ENCODE data around the gene PARP11.
A peak's percentile ranks its signal among the peaks of the same experiment; 100 is the strongest.

PARP11 gene, protein sequence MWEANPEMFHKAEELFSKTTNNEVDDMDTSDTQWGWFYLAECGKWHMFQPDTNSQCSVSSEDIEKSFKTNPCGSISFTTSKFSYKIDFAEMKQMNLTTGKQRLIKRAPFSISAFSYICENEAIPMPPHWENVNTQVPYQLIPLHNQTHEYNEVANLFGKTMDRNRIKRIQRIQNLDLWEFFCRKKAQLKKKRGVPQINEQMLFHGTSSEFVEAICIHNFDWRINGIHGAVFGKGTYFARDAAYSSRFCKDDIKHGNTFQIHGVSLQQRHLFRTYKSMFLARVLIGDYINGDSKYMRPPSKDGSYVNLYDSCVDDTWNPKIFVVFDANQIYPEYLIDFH

DNA sequence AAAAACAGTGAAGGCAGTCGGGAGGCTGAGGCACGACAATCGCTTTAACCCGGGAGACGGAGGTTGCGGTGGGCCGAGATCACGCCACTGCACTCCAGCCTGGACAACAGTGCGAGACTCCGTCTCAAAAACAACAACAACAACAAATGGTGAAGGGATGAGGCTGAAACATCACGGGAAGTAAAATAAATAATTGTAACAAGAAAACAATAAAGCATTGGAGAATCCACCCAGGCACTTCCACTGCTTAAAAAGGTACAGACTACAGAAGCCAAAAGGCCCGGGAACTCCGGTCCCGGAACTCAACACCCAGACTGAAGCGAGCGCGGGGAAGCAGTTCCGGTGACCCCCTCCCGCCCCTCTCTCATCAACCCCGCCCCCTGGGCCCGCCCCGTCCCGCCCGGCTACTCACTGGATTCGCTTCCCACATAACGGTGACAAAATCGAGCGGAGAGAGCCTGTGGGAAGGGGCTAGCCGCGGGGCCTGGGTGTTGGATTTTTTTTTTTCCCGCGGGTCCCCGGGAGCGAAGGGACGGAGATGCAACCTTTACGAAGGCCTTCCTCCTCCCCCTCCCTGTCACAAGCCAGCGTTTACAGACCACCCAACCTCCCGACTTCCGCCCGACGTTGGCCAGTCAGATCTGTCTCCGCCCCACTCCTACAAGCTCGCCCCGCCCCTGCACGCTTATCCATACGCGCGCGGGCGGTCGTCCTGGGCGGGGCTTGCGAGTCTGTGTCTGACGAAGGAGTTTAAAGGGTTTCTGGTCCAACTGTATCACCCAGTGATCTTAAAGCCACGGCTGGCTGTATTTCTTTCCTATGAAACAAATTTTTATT is at the start of gene PARP11:
PARP11 (minus strand) TSS at position 600 of the 837 bp plus-strand sequence; CDS start at position 430, 170 bp downstream.
- peak; percentile 68 for DNase-seq (ENCODE audit: low spot score)

DNA sequence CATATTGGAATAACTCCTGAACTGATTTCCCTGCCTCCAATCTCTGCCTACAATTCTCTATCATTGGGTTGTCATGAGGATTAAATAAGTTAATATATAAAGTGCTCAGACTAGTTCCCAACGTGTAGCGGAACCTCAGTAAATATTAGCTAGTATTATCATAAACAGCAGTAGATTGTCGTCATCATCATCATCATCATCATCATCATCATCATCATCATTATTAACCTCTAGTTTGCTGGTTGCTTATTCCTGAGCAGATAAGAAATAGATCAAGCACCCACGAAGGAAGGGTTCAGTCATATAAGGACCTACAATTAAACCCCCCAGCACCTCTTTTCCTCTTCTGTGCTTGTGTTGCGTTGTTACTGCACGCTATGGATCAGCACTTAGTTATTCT is 48.8 kb upstream of the PARP11 start:
- DNase-seq (ENCODE audit: low spot score) = no peak

DNA sequence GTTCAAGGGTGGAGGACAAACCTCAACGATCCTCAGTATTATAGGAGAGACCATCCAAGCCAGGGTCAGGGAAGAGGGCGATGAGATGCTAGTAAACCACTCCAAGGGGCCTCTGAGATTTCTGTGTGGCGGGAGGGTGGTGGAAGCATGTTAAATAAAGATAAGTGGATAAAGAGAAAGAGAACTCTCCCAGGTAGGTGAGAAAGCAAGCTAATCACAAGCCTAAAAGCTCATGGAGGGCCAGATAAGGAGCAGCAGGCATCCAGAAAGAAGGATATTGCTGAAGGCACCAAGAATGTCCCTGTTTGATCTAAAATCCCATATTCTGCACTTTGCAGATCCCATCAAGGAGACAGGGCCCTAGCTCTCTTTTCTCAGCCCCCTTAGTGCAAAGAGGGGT is 48.3 kb upstream of the PARP11 start:
- DNase-seq (ENCODE audit: low spot score) = no peak

DNA sequence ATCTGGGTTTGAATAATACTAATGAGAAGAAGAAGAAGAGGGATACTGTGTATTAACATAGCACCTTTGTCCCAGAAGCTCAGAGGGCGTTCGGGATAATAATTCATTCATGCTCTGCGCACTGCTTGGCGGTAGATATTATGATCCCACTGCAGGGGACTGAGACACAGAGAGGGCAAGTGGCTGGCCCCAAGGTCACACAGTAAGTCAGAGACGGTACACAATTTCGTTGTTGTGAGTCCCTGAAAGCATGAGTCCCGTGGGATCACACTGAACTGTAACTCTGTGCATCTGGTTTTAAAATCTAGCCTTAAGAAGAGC is 47.9 kb upstream of the PARP11 start:
- DNase-seq (ENCODE audit: low spot score) = no peak

DNA sequence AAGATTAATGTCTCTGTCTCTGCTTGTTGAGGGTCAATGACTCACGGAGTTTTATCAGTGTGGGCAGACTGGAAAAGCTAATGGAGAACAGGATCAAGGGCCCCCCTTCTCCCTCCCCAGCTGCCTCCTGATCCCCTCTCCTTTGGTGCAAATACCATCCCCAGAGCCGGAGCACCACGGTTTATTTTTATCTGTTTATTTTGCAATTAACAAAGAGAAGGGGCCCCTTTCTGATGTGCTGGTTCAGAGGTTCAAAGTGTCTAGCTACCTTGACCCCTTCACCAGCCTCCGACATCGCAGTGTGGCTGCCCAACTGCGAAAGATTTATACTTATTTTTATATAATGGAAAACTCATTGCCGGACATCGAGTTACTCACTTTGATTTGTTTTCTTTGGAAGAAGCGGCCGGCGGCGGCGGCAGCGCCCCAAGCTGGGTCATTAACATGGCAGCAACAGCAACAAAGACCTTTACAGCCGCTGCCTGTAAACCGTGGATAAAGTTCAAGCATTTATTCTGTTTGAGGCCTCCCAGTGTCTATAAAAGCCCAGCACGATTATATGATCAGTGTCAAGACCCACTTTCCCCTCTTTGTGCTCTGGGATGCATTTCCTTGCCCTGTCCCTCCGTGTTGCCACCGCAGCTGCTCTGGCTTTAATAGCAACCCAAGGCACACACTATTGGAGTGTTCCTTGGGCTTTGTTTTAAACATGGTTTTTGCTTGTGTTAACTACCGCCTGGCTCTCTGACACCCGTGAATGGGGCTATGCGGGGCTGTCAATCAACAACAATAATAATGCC is 47.4 kb upstream of the PARP11 start:
- no peak for DNase-seq (ENCODE audit: low spot score)

DNA sequence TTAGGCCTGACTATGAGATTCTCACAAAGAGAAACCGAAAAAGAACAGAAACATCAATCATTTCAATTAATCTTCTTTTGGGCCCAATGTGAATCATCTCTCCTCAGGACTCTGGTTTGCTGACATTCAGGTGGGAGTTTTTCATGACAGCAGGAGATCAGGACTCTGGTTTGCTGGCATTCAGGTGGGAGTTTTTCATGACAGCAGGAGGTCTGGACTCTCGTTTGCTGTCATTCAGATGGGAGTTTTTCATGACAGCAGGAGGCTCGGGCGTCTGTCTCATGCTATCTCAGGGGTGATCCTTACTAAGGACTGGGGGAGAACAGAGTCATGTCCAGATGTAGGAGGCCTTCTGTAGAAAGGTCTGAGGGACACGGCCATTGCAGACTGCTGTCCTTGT is 40.1 kb upstream of the PARP11 start:
- no peak for DNase-seq (ENCODE audit: low spot score)

DNA sequence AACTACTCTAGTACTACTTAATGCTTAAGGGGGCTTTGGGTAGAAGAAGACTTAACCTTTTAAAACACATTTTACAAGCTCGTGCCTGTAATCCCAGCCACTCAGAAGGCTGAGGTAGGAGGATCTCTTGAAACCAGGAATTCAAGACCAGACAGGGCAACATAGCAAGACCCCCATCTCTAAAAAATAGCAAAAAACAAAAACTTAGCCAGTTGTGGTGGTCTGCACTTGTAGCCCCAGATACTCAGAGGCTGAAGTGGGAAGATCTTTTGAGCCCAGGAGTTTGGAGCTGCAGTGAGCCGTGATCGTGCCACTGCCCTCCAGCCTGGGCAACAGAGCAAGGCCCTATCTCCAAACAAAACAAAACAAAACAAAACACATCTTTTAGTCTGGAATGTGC is 39.7 kb upstream of the PARP11 start:
- no peak for DNase-seq (ENCODE audit: low spot score)

DNA sequence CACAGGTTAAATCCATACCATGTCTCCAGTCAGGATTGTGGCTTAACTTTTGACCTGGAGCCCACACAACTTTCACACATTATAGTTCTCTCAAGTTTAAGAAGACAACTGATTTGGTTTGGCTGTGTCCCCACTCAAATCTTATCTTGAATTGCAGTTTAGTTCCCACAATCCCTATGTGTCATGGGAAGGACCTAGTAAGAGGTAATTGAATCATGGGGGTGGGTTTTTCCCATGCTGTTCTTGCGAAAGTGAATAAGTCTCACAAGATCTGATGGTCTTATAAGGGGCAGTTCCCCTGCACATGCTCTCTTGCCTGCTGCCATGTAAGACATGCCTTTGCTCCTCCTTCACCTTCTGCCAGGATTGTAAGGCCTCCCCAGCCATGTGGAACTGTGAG is 38.2 kb upstream of the PARP11 start:
- DNase-seq (ENCODE audit: low spot score) = no peak

DNA sequence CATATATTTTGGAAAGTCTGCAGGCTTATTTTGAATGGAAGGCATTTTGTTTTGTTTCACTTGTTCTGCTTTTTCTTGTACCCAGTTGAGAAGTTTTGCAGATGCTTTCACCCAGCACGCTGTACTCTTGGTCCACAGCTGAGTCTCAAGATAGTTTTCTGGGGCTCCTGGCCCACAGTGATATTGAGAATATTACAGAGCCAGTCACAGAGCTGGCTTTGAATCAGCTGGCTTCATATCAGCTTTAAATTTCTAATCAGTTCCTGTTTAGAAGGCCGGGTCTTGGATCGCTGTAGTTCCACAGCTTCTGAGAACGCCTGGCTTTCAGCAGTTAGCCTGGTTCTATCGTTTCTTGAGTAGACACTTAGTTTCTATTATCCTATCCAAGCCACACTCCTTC is 32.5 kb upstream of the PARP11 start:
- DNase-seq (ENCODE audit: low spot score) = no peak

DNA sequence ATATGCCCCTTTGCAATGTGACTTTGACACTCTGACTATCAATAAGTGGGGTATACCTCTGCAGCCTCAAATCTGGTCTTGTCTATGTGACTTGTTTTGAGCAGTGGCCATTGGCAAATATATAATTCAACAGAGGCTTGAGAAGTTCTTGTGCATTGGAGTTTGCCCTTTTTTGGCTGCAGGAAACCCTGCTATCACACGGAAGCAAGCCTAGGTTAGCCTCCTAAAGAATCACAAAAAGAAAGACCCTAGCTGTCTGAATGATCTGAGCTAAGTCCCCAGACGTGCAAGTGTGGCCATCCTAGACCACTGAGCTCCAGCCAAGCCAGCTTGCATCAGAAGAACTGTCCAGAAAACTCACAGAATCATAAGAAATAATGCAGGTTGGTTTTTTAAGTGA is 31.8 kb upstream of the PARP11 start:
- no peak for DNase-seq (ENCODE audit: low spot score)

DNA sequence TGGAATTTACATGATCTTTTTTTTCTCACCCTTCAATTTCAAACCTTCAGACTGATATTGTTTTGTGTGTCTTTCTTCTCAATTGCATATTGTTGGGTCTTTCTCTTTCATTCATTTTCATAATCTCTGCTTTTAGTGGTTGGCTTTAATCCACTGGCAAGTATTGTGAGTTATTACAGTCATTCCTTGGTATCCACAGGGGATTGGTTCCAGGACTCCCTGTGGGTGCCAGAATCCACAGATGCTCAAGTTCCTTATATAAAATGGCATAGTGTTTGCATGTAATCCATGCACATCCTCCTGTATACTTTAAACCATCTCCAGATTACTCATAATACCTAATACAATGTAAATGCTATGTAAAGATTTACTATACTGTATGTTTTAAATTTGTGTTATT is 29.7 kb upstream of the PARP11 start:
- DNase-seq (ENCODE audit: low spot score) = no peak

DNA sequence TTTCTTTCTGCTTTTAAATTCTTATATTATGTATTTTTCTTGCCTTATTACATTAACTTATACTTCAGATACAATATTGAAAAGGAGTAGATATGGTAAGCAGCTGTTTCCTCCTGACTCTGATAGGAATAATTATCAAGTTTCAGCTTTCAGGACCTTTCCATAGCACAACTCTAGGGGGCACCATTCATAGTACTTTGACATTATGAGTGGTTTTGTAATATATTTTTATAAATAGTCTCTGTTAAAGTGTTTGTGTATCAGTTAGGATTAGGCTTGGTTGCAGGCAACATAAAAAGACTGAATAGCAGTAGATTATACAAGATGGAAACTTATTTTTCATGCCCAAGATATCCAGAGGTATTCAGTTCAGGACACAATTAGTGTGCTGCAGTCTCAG is 27.9 kb upstream of the PARP11 start:
- no peak for DNase-seq (ENCODE audit: low spot score)

DNA sequence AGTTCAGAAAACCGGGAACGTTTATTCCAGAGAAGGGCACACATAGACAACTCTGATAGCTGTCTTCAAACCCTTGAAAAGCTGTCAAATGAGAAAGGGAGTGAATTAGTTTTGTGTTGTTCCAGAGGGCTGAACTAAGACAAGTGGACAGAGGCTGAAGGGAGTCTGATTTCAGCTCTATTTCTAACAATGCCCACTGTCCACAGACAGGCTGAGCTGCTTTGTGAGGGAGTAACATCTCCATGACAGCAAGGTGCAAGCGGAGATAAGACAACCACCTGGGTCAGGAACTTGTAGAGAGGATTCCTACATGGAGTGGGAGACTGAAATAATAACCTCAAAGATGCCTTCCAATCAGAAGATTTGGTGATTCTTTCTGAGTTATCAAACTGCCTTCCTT is 25.6 kb upstream of the PARP11 start:
- no peak for DNase-seq (ENCODE audit: low spot score)

DNA sequence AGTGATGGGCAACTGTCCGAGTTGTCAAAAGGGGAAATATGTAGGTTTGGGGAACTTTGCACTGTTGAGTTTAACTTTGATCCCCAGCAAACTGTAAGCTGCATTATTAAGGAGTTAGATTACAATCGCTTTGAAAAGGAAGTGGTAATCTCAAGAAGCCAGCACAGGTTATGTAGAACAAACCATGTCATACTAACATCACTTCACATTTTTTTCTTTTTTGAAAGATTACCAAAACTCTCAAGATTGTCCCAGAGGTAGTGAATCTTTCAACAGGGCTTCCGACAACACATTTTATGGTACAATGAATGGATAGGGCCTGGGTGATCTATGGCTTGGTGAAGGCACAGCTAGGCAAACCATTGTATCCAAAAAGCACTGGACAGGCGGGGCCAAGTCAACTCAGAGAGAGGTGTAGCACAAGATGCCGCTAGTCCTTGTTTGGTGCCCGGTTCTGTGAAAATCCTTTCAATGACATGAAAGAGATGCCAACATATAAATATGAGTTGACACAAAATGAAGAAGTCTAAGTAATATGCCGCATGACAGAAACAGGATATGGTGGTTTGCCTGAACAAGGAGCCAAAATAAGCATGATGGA is 24.3 kb upstream of the PARP11 start:
- no peak for DNase-seq (ENCODE audit: low spot score)

DNA sequence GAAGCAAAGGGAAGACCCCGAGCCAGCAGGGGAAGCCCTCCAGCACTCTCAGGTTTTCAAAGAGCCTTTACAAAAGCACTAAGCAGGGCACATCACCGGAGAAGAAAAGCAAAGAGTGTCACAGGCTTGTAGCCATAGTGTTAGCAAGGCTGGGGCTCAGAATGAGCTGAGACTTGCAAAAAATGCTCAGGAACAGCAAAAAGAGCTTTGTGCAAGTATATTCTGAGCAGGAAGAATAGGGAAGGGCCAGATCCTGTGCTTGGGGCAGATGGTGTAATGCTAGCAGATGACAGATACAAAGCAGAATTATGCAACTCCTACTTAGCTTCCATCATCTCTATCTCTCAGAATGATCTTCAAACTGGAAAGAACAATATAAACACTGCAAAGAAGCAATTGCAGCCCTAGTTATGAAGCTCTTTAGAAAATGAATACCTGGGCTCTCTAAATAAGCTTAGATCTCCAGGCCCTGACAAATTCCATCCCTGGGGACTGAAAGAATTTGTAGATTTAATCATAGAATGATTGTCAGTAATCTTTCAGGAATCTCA is 23.7 kb upstream of the PARP11 start:
- DNase-seq (ENCODE audit: low spot score) = no peak

DNA sequence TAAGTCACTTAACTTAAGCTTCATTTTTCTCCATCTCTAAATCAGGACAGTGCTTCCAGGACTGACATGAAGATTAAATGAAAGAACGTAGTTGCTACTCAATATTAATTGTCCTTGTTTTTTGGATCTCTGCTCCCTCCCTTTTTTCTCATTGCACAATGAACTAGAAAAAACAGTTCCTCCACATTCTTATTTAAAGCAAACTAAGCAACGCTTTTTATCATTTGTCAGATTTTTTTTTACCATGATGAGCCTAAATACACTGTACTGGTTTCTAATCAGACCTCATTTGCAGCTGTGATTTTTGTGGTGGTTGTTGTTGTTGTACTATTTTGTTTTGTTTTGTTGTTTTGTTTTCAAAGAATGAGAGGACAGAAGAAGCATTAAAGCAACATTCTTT is 23.2 kb upstream of the PARP11 start:
- DNase-seq (ENCODE audit: low spot score) = no peak

DNA sequence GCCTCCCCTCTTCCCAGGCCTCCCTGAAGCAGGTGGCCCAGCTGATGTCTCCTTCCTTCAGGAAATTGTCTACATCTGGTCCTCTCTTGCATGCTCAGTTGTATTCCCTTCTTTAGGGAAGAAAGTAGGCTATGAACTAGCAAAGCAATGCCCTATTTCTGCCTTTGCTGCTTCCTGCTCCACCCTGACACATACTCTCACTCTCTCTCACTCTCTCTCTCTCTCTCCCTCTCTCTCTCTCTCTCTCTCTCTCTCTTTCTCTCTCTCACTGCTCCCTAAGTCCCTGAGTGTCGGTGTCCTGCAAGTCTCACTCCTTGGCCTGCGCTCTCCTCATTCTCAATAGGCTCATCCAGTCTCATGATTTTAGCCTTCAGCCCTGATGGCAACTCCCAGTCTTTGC is 19.4 kb upstream of the PARP11 start:
- no peak for DNase-seq (ENCODE audit: low spot score)

DNA sequence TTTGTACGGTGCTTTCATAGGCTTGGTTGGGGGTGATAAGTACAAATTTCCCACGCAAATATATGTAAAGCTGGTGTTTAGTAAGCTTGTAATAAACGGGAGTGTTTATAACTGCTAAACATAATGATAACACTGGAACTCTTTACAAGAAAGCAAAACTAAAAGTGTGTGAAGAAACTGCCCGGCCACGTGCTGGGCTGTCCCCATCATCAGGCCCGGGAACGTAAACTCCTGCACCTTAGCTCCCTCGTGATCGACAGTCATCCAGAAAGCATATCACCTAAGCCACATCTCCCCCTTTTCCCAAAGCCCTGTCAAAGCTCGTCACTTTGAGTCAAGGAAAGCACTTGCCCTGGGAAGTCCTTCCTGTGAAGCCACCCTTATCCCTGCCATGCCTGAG is 18.0 kb upstream of the PARP11 start:
- no peak for DNase-seq (ENCODE audit: low spot score)

DNA sequence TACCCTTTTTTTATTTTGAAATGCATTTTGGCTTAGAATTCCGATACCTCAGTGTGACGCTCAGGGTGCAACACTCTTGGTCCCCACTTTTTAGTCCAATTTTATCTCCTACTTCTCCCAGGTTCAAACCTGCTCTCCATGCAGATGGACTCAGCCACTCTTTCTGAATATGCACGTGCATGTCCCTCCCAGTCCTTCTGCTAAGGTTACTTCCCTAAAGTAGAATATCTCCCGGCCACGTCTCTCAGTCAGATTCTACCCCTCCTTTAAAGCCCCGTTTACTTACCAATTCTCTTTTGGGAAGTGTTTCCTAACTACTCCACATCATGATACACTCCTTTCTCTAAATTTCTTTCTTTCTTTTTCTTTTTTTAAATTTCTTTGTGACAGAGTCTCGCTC is 15.5 kb upstream of the PARP11 start:
- DNase-seq (ENCODE audit: low spot score) = no peak

DNA sequence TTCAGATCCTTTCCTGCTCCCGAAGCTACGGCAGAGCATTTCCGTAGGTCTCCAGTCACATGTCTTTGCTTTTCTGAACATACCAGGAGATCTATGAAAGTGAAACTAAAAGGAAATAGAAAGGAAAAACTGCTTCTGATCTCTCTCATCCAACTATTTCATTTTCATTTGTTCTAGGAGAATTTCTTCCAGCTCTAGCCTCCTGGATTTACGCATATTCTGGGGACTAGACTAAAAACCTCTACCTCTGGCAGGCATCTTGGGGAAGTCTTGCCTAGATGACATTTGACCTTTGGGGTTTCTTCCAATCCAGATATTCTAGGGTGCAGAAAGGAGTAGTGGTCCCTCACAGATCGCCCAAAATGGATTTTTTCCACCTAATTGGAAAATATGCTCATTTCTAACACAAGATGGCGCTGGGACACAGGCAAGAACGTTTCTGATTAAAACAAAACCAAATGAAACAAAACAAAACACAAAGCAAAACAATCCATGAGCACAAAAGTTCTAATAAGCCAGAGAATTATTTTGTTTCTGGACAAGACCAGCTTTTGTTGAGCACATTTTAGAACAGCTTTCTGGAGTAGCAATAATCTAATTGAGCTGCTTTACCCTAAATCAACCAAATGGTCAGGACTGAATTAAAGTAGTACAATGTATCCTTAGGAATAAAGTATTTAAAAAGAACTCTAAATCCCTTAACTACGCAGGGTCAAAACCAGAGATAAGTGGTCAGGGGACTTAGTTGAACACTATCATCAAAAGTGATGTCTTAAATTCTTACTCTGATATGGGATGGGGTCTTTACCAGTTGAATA is 12.3 kb upstream of the PARP11 start:
- no peak for DNase-seq (ENCODE audit: low spot score)

DNA sequence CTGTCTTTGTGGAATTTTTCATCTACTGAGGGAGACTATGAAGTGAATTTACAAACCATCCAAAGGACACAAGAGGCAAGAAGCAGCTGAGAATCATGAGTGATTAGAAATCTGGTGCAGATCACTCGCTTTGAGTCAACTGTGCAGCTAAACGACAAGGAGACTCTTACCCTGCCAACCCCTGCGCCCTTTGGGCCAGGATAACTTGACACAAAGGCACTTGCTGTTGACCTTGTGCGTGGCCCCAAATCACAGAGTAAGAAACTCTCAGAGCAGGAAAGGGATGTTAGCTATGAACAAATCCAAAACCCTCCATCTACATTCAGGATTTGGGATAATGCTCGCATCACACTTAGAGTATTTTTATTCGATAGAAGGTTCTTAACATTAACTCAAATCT is 11.5 kb upstream of the PARP11 start:
- DNase-seq (ENCODE audit: low spot score) = no peak
